IMR-90 (cell line): ENCODE results near the gene TTK. TPM values are rescaled to one million over a fixed set of nuclear protein-coding genes. Genes with fewer than 3 reads are reported as not detected.

ENCODE experiments used
- ATAC-seq: fragments of 200-7000 bp; cut with Tn5 transposase; 2 replicates; pipeline ENCODE4 v1.9.1; 2020; ENCODE audit warnings: low read depth, mild to moderate bottlenecking, moderate library complexity
- Bru-seq: library from RNA; stranded (reverse); fragments of 400-500 nt; gene quantifications from one replicate; lab custom pipeline; 2021; lab: Mats Ljungman, UMichigan
- BruChase-seq, 2 experiments: library from RNA; stranded (reverse); fragments of 400-500 nt; gene quantifications; one replicate each; lab custom pipeline; 2021; lab: Mats Ljungman, UMichigan
- BruUV-seq: library from RNA; stranded (reverse); fragments of 400-500 nt; replicated peaks from 2 replicates; lab custom pipeline; 2021; lab: Mats Ljungman, UMichigan
- CTCF ChIA-PET: fragments of 300-600 bp; formaldehyde crosslinking; extraction: SDS; loops from one replicate; lab custom pipeline; 2021; ENCODE audit warnings: antibody characterized with exemption; lab: Yijun Ruan, JAX
- POLR2A ChIA-PET: fragments of 300-600 bp; sonication (Branson Sonifier 250); formaldehyde crosslinking; loops from one replicate; lab custom pipeline; 2022; ENCODE audit warnings: antibody characterized with exemption; ENCODE audit not compliant: unreplicated experiment; lab: Charles Lee
- DNase-seq: peaks from one replicate; pipeline ENCODE4 v3.0.0; 2013
- H2AFZ ChIP-seq: replicated peaks from 2 replicates; pipeline ENCODE3; 2013; ENCODE audit warnings: low read length, mild to moderate bottlenecking; ENCODE audit not compliant: poor library complexity
- H2AK5ac ChIP-seq: 2 replicates; pipeline ENCODE4 v1.6.1; 2013; ENCODE audit warnings: low read depth, low read length, inconsistent platforms
- H2AK9ac ChIP-seq: replicated peaks from 2 replicates; pipeline ENCODE3; 2013; ENCODE audit warnings: mild to moderate bottlenecking, low read depth, low read length, moderate library complexity; ENCODE audit not compliant: poor library complexity
- H2BK120ac ChIP-seq: 2 replicates; pipeline ENCODE4 v1.6.1; 2013; ENCODE audit warnings: low read depth, low read length, inconsistent platforms
- H2BK15ac ChIP-seq: 3 replicates; pipeline ENCODE4 v1.6.1; 2013; ENCODE audit warnings: low read depth, low read length, inconsistent platforms
- H2BK20ac ChIP-seq: 2 replicates; pipeline ENCODE4 v1.6.1; 2013; ENCODE audit warnings: low read depth, mild to moderate bottlenecking, inconsistent platforms, low read length, moderate library complexity
- H2BK5ac ChIP-seq: 2 replicates; pipeline ENCODE4 v1.6.1; 2013; ENCODE audit warnings: mild to moderate bottlenecking, low read depth, low read length, inconsistent platforms; ENCODE audit not compliant: poor library complexity, severe bottlenecking
- H3K14ac ChIP-seq: replicated peaks from 2 replicates; pipeline ENCODE4 v1.6.1; 2013; ENCODE audit warnings: low read depth, low read length, inconsistent platforms
- H3K18ac ChIP-seq: 2 replicates; pipeline ENCODE4 v1.6.1; 2013; ENCODE audit warnings: low read depth, low read length, control low read depth
- H3K23ac ChIP-seq: 2 replicates; pipeline ENCODE4 v1.6.1; 2013; ENCODE audit warnings: low read depth, low read length, inconsistent platforms
- H3K27ac ChIP-seq: 2 replicates; pipeline ENCODE4 v1.5.1; 2013; ENCODE audit warnings: mild to moderate bottlenecking, control low read depth, low read length; ENCODE audit not compliant: insufficient read depth
- H3K27me3 ChIP-seq: 2 replicates; pipeline ENCODE4 v1.6.1; 2013; ENCODE audit warnings: low read length; ENCODE audit not compliant: control insufficient read depth, insufficient read depth
- H3K36me3 ChIP-seq: 2 replicates; pipeline ENCODE4 v1.6.1; 2013; ENCODE audit warnings: low read length, mixed read lengths; ENCODE audit not compliant: control insufficient read depth, insufficient read depth
- H3K4ac ChIP-seq: 2 replicates; pipeline ENCODE4 v1.6.1; 2013; ENCODE audit warnings: low read depth, low read length, inconsistent platforms
- H3K4me1 ChIP-seq: 2 replicates; pipeline ENCODE4 v1.6.1; 2013; ENCODE audit warnings: low read length, mixed read lengths; ENCODE audit not compliant: control insufficient read depth, insufficient read depth
- H3K4me2 ChIP-seq: 2 replicates; pipeline ENCODE4 v1.6.1; 2013; ENCODE audit warnings: low read depth, mild to moderate bottlenecking, control low read depth, low read length, moderate library complexity
- H3K4me3 ChIP-seq: 2 replicates; pipeline ENCODE4 v1.5.1; 2013; ENCODE audit warnings: low read depth, mild to moderate bottlenecking, control low read depth, low read length, moderate library complexity; ENCODE audit not compliant: insufficient read depth
- H3K56ac ChIP-seq: 2 replicates; pipeline ENCODE4 v1.6.1; 2013; ENCODE audit warnings: low read length, inconsistent platforms; ENCODE audit not compliant: insufficient read depth; ENCODE audit errors: extremely low read depth
- H3K79me1 ChIP-seq, 2 experiments: 2 replicates each; pipeline ENCODE4 v1.6.1; 2013; ENCODE audit warnings: low read length in 2 of 2, inconsistent platforms in 1 of 2, low read depth in 1 of 2
- H3K9ac ChIP-seq: 2 replicates; pipeline ENCODE4 v1.6.1; 2013; ENCODE audit warnings: low read depth, low read length, control low read depth
- H3K9me1 ChIP-seq: 2 replicates; pipeline ENCODE4 v1.6.1; 2013; ENCODE audit warnings: low read length, inconsistent platforms; ENCODE audit not compliant: insufficient read depth
- H3K9me3 ChIP-seq: 2 replicates; pipeline ENCODE4 v1.6.1; 2013; ENCODE audit warnings: low read length; ENCODE audit not compliant: control insufficient read depth, insufficient read depth
- H4K20me1 ChIP-seq: 2 replicates; pipeline ENCODE4 v1.6.1; 2013; ENCODE audit warnings: low read length, inconsistent platforms; ENCODE audit not compliant: insufficient read depth
- H4K5ac ChIP-seq: 2 replicates; pipeline ENCODE4 v1.6.1; 2013; ENCODE audit warnings: mild to moderate bottlenecking, low read depth, low read length, control low read depth
- H4K8ac ChIP-seq, 2 experiments: 2 replicates each; pipeline ENCODE4 v1.6.1; 2013; ENCODE audit warnings: low read depth in 2 of 2, low read length in 2 of 2, control low read depth in 1 of 2, inconsistent platforms in 1 of 2
- H4K91ac ChIP-seq: 2 replicates; pipeline ENCODE4 v1.6.1; 2013; ENCODE audit warnings: low read depth, low read length, inconsistent platforms; ENCODE audit not compliant: insufficient read depth
- BHLHE40 ChIP-seq: fragments of 150-350 bp; IDR thresholded peaks from 2 replicates; pipeline ENCODE4 v1.6.1; 2016; ENCODE audit warnings: mild to moderate bottlenecking, low read depth, low read length
- CEBPB ChIP-seq: IDR thresholded peaks from 2 replicates; pipeline ENCODE4 v1.6.1; 2012; ENCODE audit warnings: low read depth, low read length, improper control_type of control experiment
- CHD1 ChIP-seq: IDR thresholded peaks from 2 replicates; pipeline ENCODE4 v1.6.1; 2012; ENCODE audit warnings: low read depth, low read length, improper control_type of control experiment
- ELK1 ChIP-seq: fragments of 150-350 bp; IDR thresholded peaks from 2 replicates; pipeline ENCODE4 v1.6.1; 2016; ENCODE audit warnings: low read depth, mild to moderate bottlenecking, low read length, moderate library complexity, borderline replicate concordance
- FOS ChIP-seq: fragments of 150-350 bp; IDR thresholded peaks from 2 replicates; pipeline ENCODE4 v1.6.1; 2016; ENCODE audit warnings: low read depth, low read length
- MAFK ChIP-seq: IDR thresholded peaks from 2 replicates; pipeline ENCODE4 v1.6.1; 2012; ENCODE audit warnings: low read depth, low read length, improper control_type of control experiment
- MAZ ChIP-seq: IDR thresholded peaks from 2 replicates; pipeline ENCODE4 v1.6.1; 2012; ENCODE audit warnings: low read depth, mild to moderate bottlenecking, low read length, improper control_type of control experiment, moderate library complexity, borderline replicate concordance
- POLR2A ChIP-seq: IDR thresholded peaks from 2 replicates; pipeline ENCODE4 v1.6.1; 2012; ENCODE audit warnings: mild to moderate bottlenecking, low read depth, low read length
- RFX5 ChIP-seq: IDR thresholded peaks from 2 replicates; pipeline ENCODE4 v1.8.0; 2012; ENCODE audit warnings: low read depth, mild to moderate bottlenecking, low read length, moderate library complexity
- USF2 ChIP-seq: fragments of 150-350 bp; IDR thresholded peaks from 2 replicates; pipeline ENCODE4 v1.6.1; 2017; ENCODE audit warnings: mild to moderate bottlenecking, antibody characterized with exemption, low read length, low read depth
- WGBS, 2 experiments: methylation state at CpG; one replicate each; pipeline versions ENCODE4 v1.1.5 to v1.1.7; 2013; ENCODE audit warnings: missing lambda C conversion rate in 2 of 2; ENCODE audit not compliant: insufficient read length in 1 of 2; ENCODE audit errors: extremely low coverage in 2 of 2; 5-methylcytosine and 5-hydroxymethylcytosine counted together
- dilution Hi-C: fragments of 300-500 bp; cut with HindIII; formaldehyde crosslinking; loops from one replicate; pipeline ENCODE4 v1.14.3; 2018; ENCODE audit warnings: low sequenced_read_pairs; ENCODE audit not compliant: unreplicated experiment
- in situ Hi-C: fragments of 300-500 bp; cut with MboI; formaldehyde crosslinking; loops from 3 replicates; pipeline ENCODE4 v1.14.3; 2019; ENCODE audit warnings: low sequenced_read_pairs, inconsistent platforms, mixed read lengths
- intact Hi-C: fragments of 100-400 bp; cut with micrococcal nuclease; formaldehyde crosslinking; loops from 2 replicates; pipeline ENCODE4 v1.10.0; 2022
- long read RNA-seq: library from polyadenylated mRNA; unstranded; transcript quantifications from one replicate; pipeline ENCODE4 v2.0.0, GENCODE V29; 2021; ENCODE audit not compliant: unreplicated experiment
- polyA plus RNA-seq, 3 experiments: library from polyadenylated mRNA; depleted of rRNA; stranded (reverse); fragments of >200 nt; gene quantifications; 2 replicates each; pipeline ENCODE4 v1.2.3, GENCODE V29; 2012; ENCODE audit warnings: low replicate concordance in 1 of 3
- total RNA-seq: library from RNA; depleted of rRNA; stranded (reverse); fragments of >200 nt; gene quantifications from 2 replicates; pipeline ENCODE4 v1.2.3, GENCODE V29; 2012; rRNA removed
- TF ChIP-seq, protein P1 (sequence below): conservative IDR thresholded peaks from 2 replicates; pipeline ENCODE4 v1.5.1; 2012; ENCODE audit warnings: mild to moderate bottlenecking, low read depth, low read length, improper control_type of control experiment

TTK gene
- 21.5 and 35.3 TPM in 2 replicates for total RNA-seq
- polyA plus RNA-seq (2012; rRNA removed) = 7.2 and 7.5 TPM in 2 replicates
- polyA plus RNA-seq (2012; cell fraction: cytosol; rRNA removed) = 0.66 and 1.2 TPM in 2 replicates
- 0.40 and 4.6 TPM in 2 replicates for polyA plus RNA-seq (2012; cell fraction: nucleus; rRNA removed; ENCODE audit: low replicate concordance)
- percentile 50 among the genes with signal in this experiment for Bru-seq, nascent RNA
- percentile 32 among the genes with signal in this experiment for BruChase-seq, experiment 1, labeled RNA remaining after a 6-hour chase
- percentile 38 among the genes with signal in this experiment for BruChase-seq, experiment 2, labeled RNA remaining after a 2-hour chase
- long read RNA-seq, partial matches to known transcripts = 0 of 1 reads
- long read RNA-seq, other reads (novel, unspliced or antisense) = 0 of 1 reads

- ChIA-PET POLR2A (no interaction called here), CTCF (no interaction called here)
- BruUV-seq = no TSS peak
- H2BK5ac ChIP-seq = peak within 1 kb of the TSS; percentile 45
- ATAC-seq = peak; percentile 100
- H3K9ac ChIP-seq = peak within 1 kb of the TSS; percentile 73
- H2BK120ac ChIP-seq = 0 out of 2 replicates have a peak within 1 kb of the TSS, but pooled peaks have one; percentile 11
- H4K8ac ChIP-seq = peak within 1 kb of the TSS; percentile 86 to 88
- H3K36me3 ChIP-seq = no peaks in the 10 kb centered on the region
- no peak within 1 kb of the TSS; the same call in 1 of the 2 replicates for H2AK5ac ChIP-seq
- no peak within 1 kb of the TSS for H2BK15ac ChIP-seq
- peak within 1 kb of the TSS; percentile 53 for H2AK9ac ChIP-seq
- peak within 1 kb of the TSS; percentile 46 for H4K5ac ChIP-seq
- intact Hi-C loops (loop anchor here (1.0 kb wide), 1 partner anchor 58 kb away; no protein-coding TSS in a partner anchor), in situ Hi-C loops (loop anchor here (10.0 kb wide), 1 partner anchor 60 kb away; the partner anchor contains the start of gene ELOVL4), dilution Hi-C loops (no loop called here)
- peak within 1 kb of the TSS; percentile 14 for H3K18ac ChIP-seq
- H3K23ac ChIP-seq = peak within 1 kb of the TSS; percentile 45
- peak within 1 kb of the TSS; percentile 73 for H4K91ac ChIP-seq
- H3K9me3 ChIP-seq = no peaks in the 10 kb centered on the region
- peak within 1 kb of the TSS; percentile 42 for H3K56ac ChIP-seq
- no peaks in the 10 kb centered on the region for H3K9me1 ChIP-seq
- H3K14ac ChIP-seq = peak within 1 kb of the TSS; percentile 34; the same call in 1 of the 2 replicates
- H4K20me1 ChIP-seq = no peaks in the 10 kb centered on the region
- H2AFZ ChIP-seq = peak within 1 kb of the TSS; percentile 91
- WGBS, 2 experiments = 1% methylated on average over 16 of the region's 56 CpGs; no CpG with 5 or more reads in 1 of the 2 experiments
- peak within 1 kb of the TSS; percentile 83 for H3K4ac ChIP-seq
- peak within 1 kb of the TSS; percentile 69 for H3K4me3 ChIP-seq
- H3K79me1 ChIP-seq = peaks cover 10 to 11% of the 10 kb centered on the region in 2 experiments; a peak in 3 of 4 replicates
- DNase-seq = peak; percentile 93
- peak within 1 kb of the TSS; percentile 88 for H3K4me2 ChIP-seq
- peak within 1 kb of the TSS; percentile 74 for H3K27ac ChIP-seq
- H3K27me3 ChIP-seq = no peaks in the 10 kb centered on the region
- H3K4me1 ChIP-seq = no peaks in the 10 kb centered on the region
- H2BK20ac ChIP-seq = no peak within 1 kb of the TSS
- TF ChIP-seq MAFK (no peak), POLR2A (peak; percentile 56), RFX5 (no peak), CHD1 (no peak), ELK1 (no peak), FOS (peak; percentile 36; the same call in 1 of the 2 replicates), CEBPB (peak; percentile 8; the same call in 1 of the 2 replicates), MAZ (peak; percentile 58; the same call in 1 of the 2 replicates), BHLHE40 (peak; percentile 80; the same call in 1 of the 2 replicates), USF2 (no peak)
- TF ChIP-seq, protein P1, sequence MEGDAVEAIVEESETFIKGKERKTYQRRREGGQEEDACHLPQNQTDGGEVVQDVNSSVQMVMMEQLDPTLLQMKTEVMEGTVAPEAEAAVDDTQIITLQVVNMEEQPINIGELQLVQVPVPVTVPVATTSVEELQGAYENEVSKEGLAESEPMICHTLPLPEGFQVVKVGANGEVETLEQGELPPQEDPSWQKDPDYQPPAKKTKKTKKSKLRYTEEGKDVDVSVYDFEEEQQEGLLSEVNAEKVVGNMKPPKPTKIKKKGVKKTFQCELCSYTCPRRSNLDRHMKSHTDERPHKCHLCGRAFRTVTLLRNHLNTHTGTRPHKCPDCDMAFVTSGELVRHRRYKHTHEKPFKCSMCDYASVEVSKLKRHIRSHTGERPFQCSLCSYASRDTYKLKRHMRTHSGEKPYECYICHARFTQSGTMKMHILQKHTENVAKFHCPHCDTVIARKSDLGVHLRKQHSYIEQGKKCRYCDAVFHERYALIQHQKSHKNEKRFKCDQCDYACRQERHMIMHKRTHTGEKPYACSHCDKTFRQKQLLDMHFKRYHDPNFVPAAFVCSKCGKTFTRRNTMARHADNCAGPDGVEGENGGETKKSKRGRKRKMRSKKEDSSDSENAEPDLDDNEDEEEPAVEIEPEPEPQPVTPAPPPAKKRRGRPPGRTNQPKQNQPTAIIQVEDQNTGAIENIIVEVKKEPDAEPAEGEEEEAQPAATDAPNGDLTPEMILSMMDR = no peak
These were observed at the start of gene TTK for GRCh38 chr6:80004173-80005072. Gene TTK, plus strand, starts transcription at chr6:80004649. Its CDS starts 1,195 bp downstream, at chr6:80005844.
